GM18519 (cell line): Measurements from ENCODE around the gene ELOVL5.
"Not testable (repeated sequence)": the region's sequence is repeated elsewhere in the genome, so short reads cannot be mapped to it uniquely, and the experiment has no call there.

Experiments
- ATAC-seq: cut with Tn5 transposase; IDR thresholded peaks from one replicate; pipeline ENCODE4 v1.9.1; 2021; ENCODE audit warnings: mild to moderate bottlenecking, moderate library complexity; ENCODE audit not compliant: unreplicated experiment, low FRiP score

ELOVL5 gene

GRCh38 chr6:53348371-53349208 lies at the start of gene ELOVL5:
ELOVL5 (minus strand) TSS chr6:53348950; CDS start chr6:53295699, 53,251 bp downstream.
- ATAC-seq, result peak; percentile 54

GRCh38 chr6:53397283-53397682 lies 48.5 kb upstream of the ELOVL5 start:
- ATAC-seq, result no peak

GRCh38 chr6:53395986-53396385 lies 47.2 kb upstream of the ELOVL5 start:
- ATAC-seq, result no peak

GRCh38 chr6:53394704-53395103 lies 46.0 kb upstream of the ELOVL5 start:
- ATAC-seq, result no peak

- no peak for ATAC-seq
Observed at GRCh38 chr6:53391170-53391569, 42.4 kb upstream of the ELOVL5 start.

- no peak for ATAC-seq
Observed at GRCh38 chr6:53390010-53390409, 41.3 kb upstream of the ELOVL5 start.

- ATAC-seq, result not testable (repeated sequence)
Observed at GRCh38 chr6:53388615-53389014, 39.9 kb upstream of the ELOVL5 start.

GRCh38 chr6:53382421-53382820 lies 33.7 kb upstream of the ELOVL5 start:
- no peak for ATAC-seq

- no peak for ATAC-seq
Observed at GRCh38 chr6:53378208-53378607, 29.5 kb upstream of the ELOVL5 start.

- ATAC-seq, result no peak
Observed at GRCh38 chr6:53377793-53378192, 29.0 kb upstream of the ELOVL5 start.

GRCh38 chr6:53377289-53377688 lies 28.5 kb upstream of the ELOVL5 start:
- ATAC-seq, result no peak

GRCh38 chr6:53376661-53377226 lies 28.0 kb upstream of the ELOVL5 start:
- no peak for ATAC-seq

- ATAC-seq, result no peak
Observed at GRCh38 chr6:53375847-53376246, 27.1 kb upstream of the ELOVL5 start.

GRCh38 chr6:53373638-53374037 lies 24.9 kb upstream of the ELOVL5 start:
- ATAC-seq, result no peak

- ATAC-seq, result no peak
Observed at GRCh38 chr6:53369876-53370515, 21.2 kb upstream of the ELOVL5 start.

- no peak for ATAC-seq
Observed at GRCh38 chr6:53369051-53369450, 20.3 kb upstream of the ELOVL5 start.

GRCh38 chr6:53366128-53366641 lies 17.4 kb upstream of the ELOVL5 start:
- no peak for ATAC-seq

- ATAC-seq, result no peak
Observed at GRCh38 chr6:53363341-53364079, 14.8 kb upstream of the ELOVL5 start.

GRCh38 chr6:53361549-53362031 lies 12.8 kb upstream of the ELOVL5 start:
- ATAC-seq, result no peak

GRCh38 chr6:53360093-53360912 lies 11.6 kb upstream of the ELOVL5 start:
- ATAC-seq, result no peak
